ENCODE measurements around the gene NRXN2. TPM values are rescaled to one million over a fixed set of nuclear protein-coding genes. Genes with fewer than 3 reads are reported as not detected.

NRXN2 gene
- total RNA-seq, 2 experiments from 2014 or later = 0.32 to 0.44 TPM

- POLR2A ChIA-PET = no interaction called here
- CTCF ChIA-PET = interaction anchor here (0.6 to 1.4 kb wide), 2 partner anchors 11 to 246 kb away, joined by 3 to 5 read pairs; no protein-coding TSS in a partner anchor
Measured at GRCh38 chr11:64648551-64648950, 74.4 kb downstream of the NRXN2 start.

- POLR2A ChIA-PET = no interaction called here
- CTCF ChIA-PET = interaction anchor here (1.0 kb wide), 1 partner anchor 90 kb away, joined by 3 read pairs; no protein-coding TSS in a partner anchor
Measured at GRCh38 chr11:64647019-64647779, 75.8 kb downstream of the NRXN2 start.

GRCh38 chr11:64644647-64645275 lies 78.2 kb downstream of the NRXN2 start:
- CTCF ChIA-PET = no interaction called here
- POLR2A ChIA-PET = interaction anchor here (0.7 kb wide), 1 partner anchor 1641 kb away, joined by 6 read pairs; no protein-coding TSS in a partner anchor

DNA sequence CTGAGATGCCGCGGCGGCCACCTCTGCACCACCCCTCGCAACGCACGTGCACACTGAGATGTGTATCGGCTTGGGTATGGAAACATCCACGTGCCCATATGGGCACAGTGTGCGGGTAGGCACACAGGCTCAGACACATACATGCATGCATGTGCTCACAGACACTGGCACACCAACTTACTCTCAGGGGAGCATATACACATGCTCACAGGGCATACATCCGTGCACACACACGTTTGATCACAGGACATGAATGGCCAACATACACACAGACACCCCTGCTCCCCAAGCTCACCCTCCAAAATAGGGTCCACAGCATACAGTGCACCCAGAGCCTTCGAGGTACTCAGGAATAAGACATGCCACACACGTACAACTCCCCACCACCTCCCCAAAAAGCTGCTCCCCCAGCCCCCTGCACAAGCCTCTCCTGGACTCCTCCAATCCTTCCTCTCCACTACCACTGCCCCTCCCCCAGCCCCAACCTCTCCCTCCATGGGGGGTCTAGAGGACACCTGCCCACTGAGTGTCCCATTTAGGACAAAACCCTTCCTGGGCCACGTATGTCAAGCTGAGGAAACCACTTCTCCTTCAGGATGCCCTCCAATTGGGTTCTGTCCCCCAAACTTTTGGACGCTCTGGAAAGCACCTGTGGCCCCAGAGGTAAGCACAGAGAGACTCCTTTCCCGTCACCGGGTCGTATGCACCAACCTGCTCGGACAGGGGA lies 78.9 kb downstream of the NRXN2 start:
- ChIA-PET POLR2A (interaction anchor here (0.7 kb wide), 1 partner anchor 1642 kb away, joined by 6 read pairs; no protein-coding TSS in a partner anchor), CTCF (no interaction called here)

DNA sequence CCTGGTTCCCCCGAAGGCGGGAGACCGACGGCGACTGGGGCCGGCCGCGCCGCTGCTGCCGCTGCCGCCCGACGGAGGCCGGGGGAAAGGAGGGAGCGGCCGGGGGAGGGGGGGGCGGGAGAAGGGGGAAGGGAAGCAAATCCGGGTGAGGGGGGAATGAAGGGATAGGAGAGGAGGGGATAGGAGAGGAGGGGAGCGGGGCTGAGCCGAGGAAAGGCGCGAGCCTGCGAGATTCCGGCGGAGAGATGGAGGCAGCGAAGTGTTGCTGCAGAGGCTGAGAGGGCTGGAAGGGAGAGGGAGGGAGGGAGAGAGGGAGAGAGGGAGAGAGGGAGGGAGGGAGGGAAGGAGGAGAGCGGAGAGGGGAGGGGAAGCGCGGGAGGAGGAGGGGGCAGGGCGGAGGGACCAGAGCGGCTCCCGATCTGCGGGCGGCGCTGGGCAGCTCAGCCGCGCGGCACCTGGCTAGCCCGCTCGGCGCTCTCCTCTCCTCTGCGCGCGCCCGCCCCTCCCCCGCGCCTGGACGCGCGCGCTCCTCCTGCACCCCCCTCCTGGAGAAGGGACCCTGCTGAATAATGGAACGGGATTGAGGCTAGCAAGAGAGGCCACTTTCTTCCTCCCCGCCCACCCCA lies 79.6 kb downstream of the NRXN2 start:
- ChIA-PET CTCF (interaction anchor here (0.6 kb wide), 1 partner anchor 33 kb away, joined by 3 read pairs; no protein-coding TSS in a partner anchor), POLR2A (no interaction called here)

GRCh38 chr11:64642871-64643255 lies 80.1 kb downstream of the NRXN2 start:
- ChIA-PET CTCF (interaction anchor here (0.6 kb wide), 1 partner anchor 32 kb away, joined by 3 read pairs; no protein-coding TSS in a partner anchor), POLR2A (no interaction called here)

- POLR2A ChIA-PET = no interaction called here
- CTCF ChIA-PET = no interaction called here
Measured at GRCh38 chr11:64642418-64642735, 80.6 kb downstream of the NRXN2 start.

DNA sequence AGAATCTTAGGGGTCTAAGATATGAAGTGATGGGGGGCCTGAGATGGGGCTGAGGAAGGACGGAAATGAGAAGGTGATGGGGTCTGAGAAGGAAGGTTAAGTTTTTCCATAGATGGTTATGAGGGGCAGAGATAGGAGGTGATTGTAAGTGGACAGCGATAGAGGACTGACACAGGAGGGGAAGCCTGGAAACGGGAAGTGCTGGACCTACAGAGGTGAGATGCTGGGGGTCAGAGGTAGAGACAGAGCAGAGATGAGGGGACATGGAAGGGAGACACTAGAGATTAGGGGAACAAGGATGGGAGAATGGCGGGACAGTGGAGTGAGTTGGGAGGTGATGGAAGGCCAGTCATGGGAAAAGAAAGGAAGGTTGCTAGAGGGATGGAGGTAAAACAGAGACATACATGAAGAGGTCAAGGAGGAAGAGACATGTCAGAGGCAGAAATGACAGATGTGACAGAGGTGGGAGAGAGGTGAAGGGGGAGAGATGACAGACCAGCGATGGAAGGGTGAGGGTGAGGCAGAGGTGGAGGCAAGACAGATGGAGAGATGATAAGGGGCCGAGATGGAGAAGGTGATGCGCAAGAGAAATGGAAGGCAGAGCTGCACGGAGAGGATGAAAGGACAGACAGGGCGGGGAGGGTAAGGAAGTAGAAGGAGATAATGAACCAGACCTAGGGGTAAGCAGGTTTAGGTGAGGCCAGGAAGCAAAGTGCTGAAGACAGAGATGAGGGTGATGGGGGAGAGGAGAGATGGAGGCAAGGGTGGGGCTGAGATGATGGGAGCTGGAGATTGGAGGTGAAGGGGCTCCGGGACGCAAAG lies 81.2 kb downstream of the NRXN2 start:
- POLR2A ChIA-PET = no interaction called here
- CTCF ChIA-PET = no interaction called here

GRCh38 chr11:64639885-64640284 lies 83.1 kb downstream of the NRXN2 start:
- CTCF ChIA-PET = no interaction called here
- POLR2A ChIA-PET = no interaction called here

DNA sequence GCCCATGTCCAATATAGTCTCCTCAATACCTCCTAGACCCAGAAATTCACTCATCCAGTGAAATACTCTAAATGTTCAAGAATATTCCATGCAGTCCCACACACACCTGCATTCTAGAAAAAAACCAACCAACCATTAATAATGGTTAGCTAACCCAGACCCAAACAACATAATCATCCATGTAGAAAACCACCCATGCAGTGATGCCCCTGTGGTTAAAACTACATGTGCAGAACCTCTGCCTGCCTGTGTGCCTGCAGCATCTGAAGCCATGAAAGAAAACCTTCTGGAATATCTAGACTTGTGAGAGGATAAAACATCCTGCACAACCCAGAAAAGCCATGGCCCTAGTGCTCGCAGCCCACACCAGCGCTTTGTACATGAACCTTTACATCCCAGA lies 84.2 kb downstream of the NRXN2 start:
- POLR2A ChIA-PET = no interaction called here
- CTCF ChIA-PET = no interaction called here

GRCh38 chr11:64638018-64638665 lies 84.9 kb downstream of the NRXN2 start:
- ChIA-PET POLR2A (no interaction called here), CTCF (no interaction called here)

DNA sequence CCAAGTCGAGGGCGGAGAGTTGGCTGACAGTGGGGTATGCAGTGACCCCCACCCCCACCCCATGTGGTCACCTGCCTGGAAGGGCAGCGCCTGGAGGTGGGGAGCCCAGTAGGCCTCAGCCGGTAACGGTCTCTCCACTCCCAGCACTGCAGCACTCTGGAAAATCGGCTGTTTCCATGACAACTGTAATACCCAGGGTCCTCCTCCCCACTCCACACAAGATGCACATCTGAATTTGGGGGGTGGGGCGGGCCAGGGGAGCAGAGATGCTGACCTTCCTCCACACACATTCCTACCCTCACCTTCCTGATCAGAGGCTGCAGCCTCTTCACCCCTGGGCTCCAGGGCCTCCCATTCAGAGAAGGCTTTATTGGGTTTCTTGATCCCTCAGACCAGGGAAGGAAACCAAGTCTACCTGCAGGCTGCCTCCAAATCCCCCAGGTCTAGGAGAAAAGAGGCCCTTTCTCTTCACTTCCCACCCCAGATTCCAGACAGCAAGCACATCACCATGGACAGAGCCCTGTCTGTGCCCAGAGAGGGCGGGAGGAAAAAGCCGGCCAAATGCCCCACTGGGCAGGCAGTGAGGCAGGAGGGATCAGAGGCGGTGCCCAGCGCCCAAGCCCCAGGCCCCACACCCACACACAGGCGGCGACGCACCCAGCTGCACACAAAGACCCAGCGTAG lies 85.5 kb downstream of the NRXN2 start:
- ChIA-PET POLR2A (no interaction called here), CTCF (no interaction called here)

DNA sequence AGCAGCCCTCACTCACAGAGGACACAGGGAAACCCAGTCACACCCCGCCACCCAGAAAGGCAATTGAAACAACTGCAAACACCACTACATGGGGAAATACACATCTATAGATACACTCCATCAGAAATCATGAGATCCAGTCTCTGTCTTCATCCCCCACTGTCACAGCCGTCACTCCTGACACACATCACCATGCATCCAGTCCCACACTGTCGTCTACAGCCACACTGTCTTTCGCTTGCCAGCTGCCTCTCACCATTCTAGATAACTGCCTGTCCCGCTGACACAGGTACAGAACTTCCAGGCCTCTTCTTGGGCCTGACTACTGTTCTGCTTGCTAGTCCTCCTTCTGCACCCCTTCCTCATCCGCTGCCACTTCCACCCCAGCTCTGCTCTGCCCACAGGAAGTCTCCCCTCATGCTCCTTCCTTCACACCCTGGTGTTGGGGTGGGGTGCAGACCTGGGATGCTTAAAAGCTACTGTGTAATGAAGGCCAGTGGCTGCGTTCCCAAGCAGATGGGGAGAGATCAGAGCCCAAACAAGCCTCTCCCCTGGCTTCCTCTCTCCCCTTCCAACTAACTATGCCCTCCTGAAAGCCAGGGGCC lies 89.3 kb downstream of the NRXN2 start:
- CTCF ChIA-PET = no interaction called here
- POLR2A ChIA-PET = no interaction called here

DNA sequence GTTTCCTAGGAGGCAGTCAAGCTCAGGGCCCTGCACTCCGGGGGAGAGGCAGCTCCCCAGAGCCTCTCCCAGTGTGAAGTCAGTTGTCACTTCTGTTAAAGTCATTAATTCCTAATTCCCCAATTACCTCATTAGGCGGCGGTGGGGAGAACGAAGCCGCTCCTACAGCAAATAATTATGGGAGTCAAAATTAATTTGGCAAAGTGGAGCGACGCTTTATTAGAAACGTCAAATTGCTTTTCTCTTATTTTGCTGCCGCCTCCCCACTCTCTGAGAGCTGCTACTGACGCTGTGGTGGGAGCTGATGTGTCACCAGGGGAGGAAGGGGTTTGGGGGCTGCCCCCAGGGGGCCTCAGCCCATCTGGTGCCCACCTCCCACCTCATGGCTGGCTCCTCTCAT lies 90.3 kb downstream of the NRXN2 start:
- POLR2A ChIA-PET = no interaction called here
- CTCF ChIA-PET = no interaction called here

GRCh38 chr11:64632237-64632636 lies 90.8 kb downstream of the NRXN2 start:
- CTCF ChIA-PET = no interaction called here
- POLR2A ChIA-PET = no interaction called here

GRCh38 chr11:64631675-64632074 lies 91.3 kb downstream of the NRXN2 start:
- CTCF ChIA-PET = no interaction called here
- POLR2A ChIA-PET = no interaction called here

GRCh38 chr11:64629796-64630562 lies 93.0 kb downstream of the NRXN2 start:
- ChIA-PET CTCF (no interaction called here), POLR2A (no interaction called here)

GRCh38 chr11:64629103-64629502 lies 93.9 kb downstream of the NRXN2 start:
- ChIA-PET POLR2A (no interaction called here), CTCF (no interaction called here)
